Dedifferentiated amniotic fluid mesenchymal stem cell (primary cell): ENCODE data around the gene TSPAN15.
"Not testable (repeated sequence)": the region's sequence is repeated elsewhere in the genome, so short reads cannot be mapped to it uniquely, and the experiment has no call there.

ENCODE experiments used
- DNase-seq: peaks from one replicate; pipeline ENCODE4 v3.0.0-alpha.2; 2016; ENCODE audit errors: extremely low spot score

Gene TSPAN15

DNA sequence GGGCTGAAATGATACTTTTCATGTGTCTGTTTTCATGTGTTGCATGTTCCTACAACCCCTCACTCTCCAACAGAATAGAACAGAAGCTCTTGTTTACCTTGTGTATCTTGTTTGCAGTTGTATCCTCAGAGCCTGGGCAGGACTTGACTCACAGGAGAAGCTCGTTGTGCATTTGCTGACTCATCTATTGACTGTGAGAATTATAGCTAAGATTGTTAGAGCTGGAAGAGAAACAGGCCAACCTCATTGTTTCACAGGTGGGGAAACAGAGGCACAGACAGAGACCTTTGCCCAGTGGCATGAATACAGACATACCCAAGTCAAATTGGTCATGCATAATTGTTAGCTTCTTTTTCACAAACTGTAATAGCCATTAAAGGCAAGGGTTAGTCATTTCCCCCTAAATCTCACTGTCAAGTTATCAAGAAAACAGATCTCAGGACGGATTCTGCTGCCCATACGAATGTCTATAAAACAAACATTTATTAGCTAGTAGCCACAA, 4.6 kb upstream of the TSPAN15 start:
- DNase-seq, result peak; percentile 81

DNA sequence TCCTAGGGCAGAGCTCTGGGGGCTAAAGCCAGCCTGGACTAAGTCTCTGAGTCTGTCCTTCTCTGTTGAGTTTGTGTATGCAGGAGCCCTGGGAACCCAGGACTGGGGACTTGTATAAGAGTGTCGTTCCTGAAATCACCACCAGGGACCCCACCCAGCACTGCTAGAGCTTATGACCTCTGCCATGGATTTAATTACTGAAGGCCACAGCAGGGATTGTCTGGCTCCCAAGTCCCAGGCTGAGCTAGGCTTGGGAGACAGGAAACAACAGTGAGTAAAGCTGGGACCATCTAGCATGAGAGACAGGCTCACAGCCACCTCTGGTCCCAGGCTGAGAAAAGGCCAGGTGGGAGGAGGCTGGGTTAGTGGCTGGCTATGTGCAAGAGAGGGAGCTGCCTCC, 1.4 kb upstream of the TSPAN15 start:
- no peak for DNase-seq

DNA sequence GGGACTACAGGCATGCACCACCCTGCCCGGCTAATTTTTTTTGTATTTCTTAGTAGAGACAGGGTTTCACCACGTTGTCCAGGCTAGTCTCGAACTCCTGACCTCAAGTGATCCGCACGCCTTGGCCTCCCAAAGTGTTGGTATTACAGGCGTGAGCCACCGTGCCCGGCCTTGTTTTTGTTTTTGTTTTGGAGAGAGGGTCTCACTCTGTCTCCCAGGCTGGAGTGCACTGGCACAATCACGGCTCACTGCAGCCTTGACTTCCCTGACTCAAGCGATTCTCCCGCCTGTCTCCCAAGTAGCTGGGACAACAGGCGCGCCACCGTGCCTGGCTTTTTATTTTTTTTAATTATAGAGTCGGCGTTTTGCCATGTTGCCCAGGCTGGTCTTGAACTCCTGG, 870 bp upstream of the TSPAN15 start:
- DNase-seq, result not testable (repeated sequence)

GRCh38 chr10:69451784-69452251, 553 bp downstream of the TSPAN15 start:
- DNase-seq, result no peak

- DNase-seq, result no peak
These were observed 1.6 kb downstream of the TSPAN15 start for GRCh38 chr10:69452676-69453415.

DNA sequence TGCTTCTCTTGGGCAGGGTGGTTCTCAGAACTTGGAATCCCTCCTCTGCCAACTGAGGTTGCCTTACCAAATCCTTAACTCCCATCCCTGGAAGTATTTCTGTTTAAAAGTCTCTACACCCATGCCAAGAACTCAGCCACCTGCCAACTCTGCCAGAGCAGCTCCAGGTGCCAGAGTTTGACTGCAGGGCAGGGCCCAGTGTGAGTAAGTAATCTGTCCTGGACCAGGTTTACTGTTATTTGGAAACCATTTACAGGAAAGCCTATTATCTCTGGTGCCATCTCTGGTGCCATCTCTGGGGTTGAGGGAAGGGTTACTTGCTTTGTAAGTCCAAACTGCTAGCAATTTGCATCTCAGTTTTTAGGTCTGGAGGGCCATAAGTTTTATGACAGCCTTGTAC, 2.5 kb downstream of the TSPAN15 start:
- no peak for DNase-seq

- no peak for DNase-seq
These were observed 3.9 kb downstream of the TSPAN15 start for GRCh38 chr10:69455006-69455763.

- DNase-seq, result no peak
These were observed 5.8 kb downstream of the TSPAN15 start for GRCh38 chr10:69456880-69457693.

GRCh38 chr10:69457771-69458237, 6.5 kb downstream of the TSPAN15 start:
- no peak for DNase-seq

DNA sequence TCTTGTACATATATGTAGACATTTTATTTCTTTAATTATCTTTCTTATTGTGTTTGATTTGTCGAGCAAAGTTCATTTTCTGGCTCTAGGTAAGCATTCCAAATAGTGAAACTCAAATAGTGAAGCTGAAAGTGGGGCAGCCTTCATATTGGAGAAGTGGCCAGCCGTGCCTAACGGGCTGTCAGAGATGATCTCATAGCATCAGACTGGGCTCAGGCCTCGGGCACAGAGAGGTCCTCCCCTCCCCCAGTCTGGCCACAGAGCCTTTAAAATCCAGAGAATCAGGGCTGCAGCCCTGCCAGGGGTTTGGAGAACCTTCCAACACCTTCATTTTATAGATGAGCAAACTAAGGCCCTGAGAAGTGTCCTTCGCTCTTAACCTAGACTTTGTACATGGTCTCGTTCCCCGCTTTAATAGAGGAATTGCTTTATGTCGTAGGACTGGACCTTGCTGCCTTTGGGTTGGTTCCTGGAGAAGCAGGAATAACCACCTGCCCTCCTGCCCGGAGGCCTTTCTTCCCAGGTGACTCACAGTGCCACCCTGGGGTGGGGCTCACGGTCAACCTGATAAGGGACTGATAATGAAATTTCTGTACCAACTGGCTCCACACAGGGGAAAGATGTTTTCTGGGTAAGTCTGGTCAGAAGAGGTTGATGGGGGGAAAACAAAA, 7.3 kb downstream of the TSPAN15 start:
- DNase-seq, result no peak

- DNase-seq, result no peak
These were observed 8.0 kb downstream of the TSPAN15 start for GRCh38 chr10:69459101-69459790.

- DNase-seq, result no peak
These were observed 8.8 kb downstream of the TSPAN15 start for GRCh38 chr10:69459893-69460575.

- DNase-seq, result no peak
These were observed 9.4 kb downstream of the TSPAN15 start for GRCh38 chr10:69460576-69461242.

DNA sequence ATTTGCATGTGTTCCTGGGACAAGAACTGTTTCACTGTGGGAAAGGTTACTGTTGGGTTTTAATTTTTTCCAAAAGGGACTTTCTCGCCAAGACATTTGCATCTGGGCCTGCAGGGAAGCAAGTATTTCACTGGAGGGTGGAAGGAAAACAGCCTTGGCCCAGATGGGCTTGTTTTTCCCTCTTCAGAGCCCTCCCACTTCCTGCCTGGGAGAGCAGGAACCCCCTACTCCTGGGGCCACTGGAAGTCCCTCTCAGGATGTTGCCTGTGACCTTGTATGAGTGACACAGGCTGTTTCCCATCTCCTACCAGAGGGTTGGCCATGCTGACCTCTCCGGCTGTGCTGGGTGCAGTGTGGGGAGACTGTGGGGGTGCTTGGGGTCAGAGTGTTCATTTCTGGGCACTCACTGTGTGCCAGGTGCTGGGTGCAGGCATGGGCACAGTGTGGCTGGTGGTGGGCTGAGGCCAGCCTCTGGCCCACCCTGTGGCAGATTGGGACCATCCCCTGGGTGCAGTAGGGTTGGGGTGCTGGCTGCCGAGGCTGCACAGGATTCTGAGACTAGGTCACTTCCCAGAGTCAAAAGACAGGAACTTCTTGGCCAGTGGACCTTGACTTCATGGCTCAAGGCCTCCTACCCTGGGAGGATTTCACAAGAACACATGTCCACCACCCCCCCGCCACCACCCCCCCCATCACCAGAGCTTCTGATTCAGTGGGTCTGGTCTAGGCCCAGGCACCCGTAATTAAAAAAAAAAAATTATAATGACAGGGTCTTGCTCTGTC, 10.2 kb downstream of the TSPAN15 start:
- DNase-seq, result no peak

DNA sequence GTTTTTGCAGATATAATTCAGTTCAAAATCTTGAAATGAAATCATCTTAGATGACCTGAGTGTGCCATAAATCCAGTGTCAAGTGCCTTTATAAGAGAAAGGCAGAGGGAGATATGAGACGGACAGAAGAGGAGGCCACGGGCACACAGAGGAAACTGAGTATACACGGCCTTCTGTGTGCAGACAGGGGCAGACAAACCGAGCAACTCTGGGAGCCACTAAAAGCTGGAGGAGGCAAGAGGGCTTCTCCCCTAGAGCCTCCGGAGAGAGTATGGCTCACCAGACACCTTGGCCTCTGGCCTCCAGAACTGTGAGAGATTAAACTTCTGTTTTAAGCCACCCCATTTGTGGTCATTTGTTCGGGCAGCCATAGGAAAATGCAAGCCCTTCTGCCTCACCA, 12.6 kb downstream of the TSPAN15 start:
- no peak for DNase-seq

- no peak for DNase-seq
These were observed 13.1 kb downstream of the TSPAN15 start for GRCh38 chr10:69464401-69464800.

DNA sequence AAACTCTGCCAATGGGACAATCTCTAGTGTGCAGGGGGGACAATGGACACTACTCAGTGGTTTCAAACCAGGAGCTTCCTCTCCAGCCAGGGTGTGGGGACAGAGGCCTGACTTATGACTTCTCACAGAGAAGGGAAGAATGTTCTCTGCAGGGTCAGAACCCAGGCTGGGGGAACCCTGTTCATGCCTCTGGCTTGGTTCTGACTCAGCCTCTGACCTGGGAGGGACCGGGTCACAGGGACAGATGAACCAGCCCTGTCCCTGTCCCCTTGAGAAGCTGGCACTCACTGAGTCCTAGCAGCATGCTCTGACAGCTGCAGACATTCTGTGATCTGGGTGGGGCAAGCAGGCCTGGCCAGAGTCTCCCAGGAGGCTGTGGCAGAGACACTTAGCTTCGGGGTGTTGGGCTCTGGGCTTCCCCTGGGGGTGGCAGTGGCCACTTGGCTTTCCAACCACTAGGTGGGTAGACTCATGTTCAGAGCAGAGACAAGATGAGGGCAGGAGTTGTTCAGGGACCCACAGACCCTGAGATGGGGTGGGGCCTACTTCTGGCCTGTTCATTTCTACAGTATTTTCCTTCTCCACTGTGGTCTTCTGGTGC, 13.6 kb downstream of the TSPAN15 start:
- no peak for DNase-seq

DNA sequence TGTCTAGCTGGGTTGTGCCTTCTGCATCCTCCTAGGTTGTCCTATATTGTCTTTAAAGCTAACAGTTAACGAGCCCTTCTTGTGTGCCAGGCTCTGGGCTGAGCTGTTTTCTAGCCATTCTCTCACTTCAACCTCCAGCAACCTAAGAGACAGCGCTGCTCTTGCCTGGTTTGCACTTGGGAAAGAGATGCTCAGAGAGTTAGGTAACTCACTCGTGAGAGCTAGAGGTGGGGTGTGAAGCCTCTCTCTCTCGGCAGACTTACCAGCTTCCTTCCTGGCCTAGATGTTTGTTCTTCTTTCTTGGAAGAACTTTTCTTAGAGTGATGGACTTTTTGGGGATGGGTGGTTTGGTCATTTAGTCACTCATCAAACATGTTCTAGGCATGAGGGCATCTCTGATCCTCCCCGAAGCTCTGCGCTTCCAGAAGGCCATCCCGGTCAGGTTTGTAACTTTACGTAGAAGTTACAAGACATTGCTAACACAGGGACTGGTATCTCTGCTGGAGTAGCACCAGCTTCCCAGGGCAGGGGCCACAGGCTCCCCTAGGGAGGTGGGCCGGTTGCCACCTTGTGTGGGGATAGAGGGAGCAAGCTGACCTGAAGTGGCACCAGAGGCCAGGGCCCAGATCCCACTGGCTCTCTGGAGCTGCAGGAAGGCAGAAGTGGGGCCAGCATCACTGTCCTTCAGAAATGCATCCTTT, 14.3 kb downstream of the TSPAN15 start:
- no peak for DNase-seq
